BJ (cell line): ENCODE measurements around the gene USP13. TPM values are rescaled to one million over a fixed set of nuclear protein-coding genes. Genes with fewer than 3 reads are reported as not detected.
"Not testable (repeated sequence)": the region's sequence is repeated elsewhere in the genome, so short reads cannot be mapped to it uniquely, and the experiment has no call there.

Experiments
- CTCF ChIA-PET: fragments of 350-600 bp; formaldehyde crosslinking; extraction: SDS; loops from one replicate; lab custom pipeline; 2021; ENCODE audit warnings: antibody characterized with exemption, inconsistent platforms; lab: Yijun Ruan, JAX
- POLR2A ChIA-PET: fragments of 300-600 bp; sonication (Branson Sonifier 250); formaldehyde crosslinking; extraction: SDS; loops from one replicate; lab custom pipeline; 2021; ENCODE audit warnings: antibody characterized with exemption; lab: Charles Lee
- DNase-seq: peaks from one replicate; pipeline ENCODE4 v3.0.0-alpha.2; 2011; ENCODE audit warnings: low read depth
- H3K27me3 ChIP-seq: 2 replicates; pipeline ENCODE4 v1.6.0; 2011; ENCODE audit warnings: low read length; ENCODE audit not compliant: control insufficient read depth, insufficient read depth
- H3K36me3 ChIP-seq: 2 replicates; pipeline ENCODE4 v1.5.1; 2011; ENCODE audit warnings: low read length; ENCODE audit not compliant: control insufficient read depth, insufficient read depth
- H3K4me3 ChIP-seq: 2 replicates; pipeline ENCODE4 v1.5.1; 2011; ENCODE audit warnings: low read depth, mild to moderate bottlenecking, control low read depth, low read length
- polyA plus RNA-seq: library from polyadenylated mRNA; depleted of rRNA; stranded (reverse); fragments of >200 nt; gene quantifications from 2 replicates; pipeline ENCODE4 v1.2.3, GENCODE V29; 2011
- TF ChIP-seq, protein P1 (sequence below): IDR thresholded peaks from 2 replicates; pipeline ENCODE4 v1.5.1; 2011; ENCODE audit warnings: low read depth, mild to moderate bottlenecking, control low read depth, inconsistent platforms, low read length, moderate library complexity; ENCODE audit not compliant: insufficient read depth

Gene USP13
- polyA plus RNA-seq, 1 experiment, result 10.5 TPM

DNA sequence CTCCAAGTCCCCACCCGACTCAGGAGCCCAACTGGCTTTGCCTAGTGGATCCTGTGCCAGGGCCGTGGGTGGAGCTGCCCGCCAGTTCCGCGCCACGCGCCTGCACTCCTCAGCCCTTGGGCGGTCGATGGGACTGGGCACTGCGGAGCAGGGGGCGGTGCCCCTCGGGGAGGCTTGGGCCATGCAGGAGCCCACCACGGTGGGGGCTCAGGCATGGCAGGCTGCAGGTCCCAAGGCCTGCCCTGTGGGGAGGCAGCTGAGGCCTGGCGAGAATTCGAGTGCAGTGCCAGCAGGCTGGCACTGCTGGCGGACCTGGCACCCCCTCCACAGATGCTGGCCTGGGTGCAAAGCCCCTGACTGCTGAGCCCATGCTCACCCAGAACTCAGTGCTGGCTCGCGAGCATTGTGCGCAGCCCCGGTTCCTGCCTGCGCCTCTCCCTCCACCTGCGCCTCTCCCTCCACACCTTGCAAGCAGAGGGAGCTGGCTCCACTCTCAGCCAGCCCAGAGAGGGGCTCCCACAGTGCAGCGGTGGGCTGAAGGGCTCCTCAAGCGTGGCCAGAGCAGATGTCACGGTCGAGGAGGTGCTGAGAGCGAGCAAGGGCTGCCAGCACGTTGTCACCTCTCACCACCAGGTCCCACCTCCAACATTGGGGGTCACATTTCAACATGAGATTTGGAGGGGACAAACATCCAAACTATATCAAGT, 122.7 kb downstream of the USP13 start:
- no peak for DNase-seq
- Histone ChIP-seq H3K27me3 (no peaks in the 10 kb centered on the region), H3K4me3 (no peak overlapping the region), H3K36me3 (peaks cover 2% of the 10 kb centered on the region; the same call in 1 of the 2 replicates)
- ChIA-PET CTCF (no interaction called here), POLR2A (no interaction called here)
- TF ChIP-seq, protein P1, sequence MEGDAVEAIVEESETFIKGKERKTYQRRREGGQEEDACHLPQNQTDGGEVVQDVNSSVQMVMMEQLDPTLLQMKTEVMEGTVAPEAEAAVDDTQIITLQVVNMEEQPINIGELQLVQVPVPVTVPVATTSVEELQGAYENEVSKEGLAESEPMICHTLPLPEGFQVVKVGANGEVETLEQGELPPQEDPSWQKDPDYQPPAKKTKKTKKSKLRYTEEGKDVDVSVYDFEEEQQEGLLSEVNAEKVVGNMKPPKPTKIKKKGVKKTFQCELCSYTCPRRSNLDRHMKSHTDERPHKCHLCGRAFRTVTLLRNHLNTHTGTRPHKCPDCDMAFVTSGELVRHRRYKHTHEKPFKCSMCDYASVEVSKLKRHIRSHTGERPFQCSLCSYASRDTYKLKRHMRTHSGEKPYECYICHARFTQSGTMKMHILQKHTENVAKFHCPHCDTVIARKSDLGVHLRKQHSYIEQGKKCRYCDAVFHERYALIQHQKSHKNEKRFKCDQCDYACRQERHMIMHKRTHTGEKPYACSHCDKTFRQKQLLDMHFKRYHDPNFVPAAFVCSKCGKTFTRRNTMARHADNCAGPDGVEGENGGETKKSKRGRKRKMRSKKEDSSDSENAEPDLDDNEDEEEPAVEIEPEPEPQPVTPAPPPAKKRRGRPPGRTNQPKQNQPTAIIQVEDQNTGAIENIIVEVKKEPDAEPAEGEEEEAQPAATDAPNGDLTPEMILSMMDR, result no peak

DNA sequence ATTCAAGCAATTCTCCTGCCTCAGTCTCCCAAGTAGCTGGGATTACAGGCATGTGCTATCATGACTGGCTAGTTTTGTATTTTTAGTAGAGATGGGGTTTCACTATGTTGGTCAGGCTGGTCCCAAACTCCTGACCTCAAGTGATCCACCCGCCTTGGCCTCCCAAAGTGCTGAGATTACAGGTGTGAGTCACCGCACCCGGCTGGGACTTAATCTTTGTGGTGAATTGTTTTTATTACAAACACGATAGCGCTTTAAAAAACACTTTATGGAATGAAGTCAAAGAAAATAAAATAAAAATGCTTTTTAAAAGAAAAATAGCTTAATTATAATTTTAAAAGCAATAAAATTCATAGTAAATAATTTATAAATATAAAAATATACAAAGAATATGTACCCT, 130.0 kb downstream of the USP13 start:
- DNase-seq, H3K27me3 ChIP-seq, POLR2A ChIA-PET, H3K36me3 ChIP-seq, H3K4me3 ChIP-seq: not testable (repeated sequence)
- CTCF ChIA-PET, result interaction anchor here (1.2 to 3.9 kb wide), 2 partner anchors 9 to 15 kb away, joined by 4 to 8 read pairs; no protein-coding TSS in a partner anchor

DNA sequence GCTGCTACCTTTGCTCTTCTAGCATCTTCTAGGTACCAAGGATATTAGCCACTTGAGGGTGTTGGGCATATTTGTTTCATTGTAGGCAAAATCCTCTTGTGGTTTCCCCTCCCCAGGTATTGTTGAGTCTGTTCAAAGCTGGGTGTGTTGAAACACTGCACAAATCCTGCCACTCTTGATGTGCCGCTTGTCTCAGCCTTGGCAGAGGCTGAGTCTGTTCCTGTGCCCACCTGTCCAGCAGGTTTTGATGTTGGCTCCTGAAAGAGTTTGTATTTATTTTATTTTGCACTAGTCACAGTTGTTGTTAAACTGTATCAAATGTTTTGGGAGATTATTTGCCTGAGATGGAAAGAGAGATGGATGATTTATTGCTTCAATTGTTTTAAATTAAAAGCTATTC, 136.2 kb downstream of the USP13 start:
- H3K36me3 ChIP-seq, result peaks cover 2% of the 10 kb centered on the region; the same call in 1 of the 2 replicates
- H3K4me3 ChIP-seq, result no peak overlapping the region
- CTCF ChIA-PET, result no interaction called here
- no peaks in the 10 kb centered on the region for H3K27me3 ChIP-seq
- POLR2A ChIA-PET, result no interaction called here
- TF ChIP-seq, protein P1, result no peak
- no peak for DNase-seq

DNA sequence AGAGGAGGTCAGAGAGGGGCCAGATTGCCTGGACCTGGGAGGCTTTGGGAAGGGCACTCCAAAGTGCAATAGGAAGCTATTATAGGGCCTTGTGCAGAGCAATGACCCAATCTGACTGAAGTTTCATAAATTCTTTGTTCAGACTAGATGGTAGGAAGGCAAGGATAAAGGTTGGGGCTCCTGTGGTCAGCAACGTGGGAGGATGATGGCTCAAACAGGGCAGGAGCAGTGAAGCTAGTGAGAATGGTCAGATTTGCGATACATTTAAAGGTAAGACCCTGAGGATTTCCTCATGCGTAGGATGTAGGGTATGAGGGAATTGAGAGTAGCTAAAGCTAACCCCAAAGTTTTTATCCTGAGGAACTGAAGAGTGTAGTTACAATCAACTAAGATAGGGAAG, 139.0 kb downstream of the USP13 start:
- ChIA-PET POLR2A (no interaction called here), CTCF (interaction anchor here (0.9 to 1.7 kb wide), 2 partner anchors 8 to 21 kb away, joined by 4 read pairs; no protein-coding TSS in a partner anchor)

DNA sequence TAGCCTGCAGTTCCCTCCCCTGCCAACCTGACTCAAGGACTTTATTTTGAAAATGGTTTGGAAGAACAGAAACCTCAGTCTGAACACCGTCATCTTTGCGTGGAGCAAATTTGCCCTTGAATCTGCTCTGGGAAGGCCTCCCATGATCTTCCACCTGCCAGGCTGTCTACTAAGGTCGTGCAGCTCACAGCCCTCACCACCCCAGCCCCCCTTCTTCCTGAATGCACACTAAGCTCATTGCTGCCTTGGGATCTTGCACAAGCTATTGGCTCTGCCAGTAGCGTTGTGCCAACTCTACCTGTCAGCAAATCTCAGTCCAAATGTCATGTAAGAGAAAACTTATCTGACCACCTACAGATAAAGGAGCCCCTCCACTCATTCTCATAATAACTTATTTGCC, 141.5 kb downstream of the USP13 start:
- TF ChIP-seq, protein P1, result no peak
- ChIA-PET POLR2A (no interaction called here), CTCF (interaction anchor here (0.8 kb wide), 1 partner anchor 163 kb away, joined by 4 read pairs; no protein-coding TSS in a partner anchor)
- no peak for DNase-seq
- no peaks in the 10 kb centered on the region for H3K27me3 ChIP-seq
- no peaks in the 10 kb centered on the region for H3K36me3 ChIP-seq
- H3K4me3 ChIP-seq, result no peak overlapping the region

More for the DNA sequence above, 139.0 kb downstream of the USP13 start:
- DNase-seq, result no peak
- Histone ChIP-seq H3K4me3 (no peak overlapping the region), H3K27me3 (no peaks in the 10 kb centered on the region), H3K36me3 (no peaks in the 10 kb centered on the region)
- TF ChIP-seq, protein P1, result no peak

DNA sequence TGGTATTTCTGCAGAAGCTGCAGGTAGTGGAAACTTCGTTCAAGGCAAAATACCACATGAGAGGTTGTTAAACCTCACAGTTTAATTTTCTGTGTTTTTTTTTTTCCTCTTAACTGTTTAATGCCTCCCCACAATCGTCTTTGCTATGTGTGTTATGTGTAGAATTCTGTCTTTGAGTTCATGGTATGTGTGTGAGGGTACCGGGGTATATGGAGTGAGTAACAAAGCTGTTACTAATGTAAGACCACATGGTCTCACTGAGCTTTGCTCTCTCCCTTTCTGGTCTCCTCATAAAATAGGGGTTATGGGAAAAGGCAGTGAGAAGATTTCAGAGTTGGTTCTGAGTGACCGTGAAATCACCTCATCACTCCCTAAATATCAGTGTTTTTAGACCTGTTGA, 143.6 kb downstream of the USP13 start:
- Histone ChIP-seq H3K36me3 (no peaks in the 10 kb centered on the region), H3K27me3 (no peaks in the 10 kb centered on the region), H3K4me3 (no peak overlapping the region)
- TF ChIP-seq, protein P1, result no peak
- ChIA-PET POLR2A (no interaction called here), CTCF (no interaction called here)
- no peak for DNase-seq
